H1 (cell line): Measurements from ENCODE around the gene CES3. TPM values are rescaled to one million over a fixed set of nuclear protein-coding genes. Genes with fewer than 3 reads are reported as not detected.

Source experiments
- CTCF ChIA-PET: fragments of 300-600 bp; sonication (Branson Sonifier 250); formaldehyde crosslinking; loops from one replicate; lab custom pipeline; 2021; ENCODE audit not compliant: partially characterized antibody; lab: Charles Lee
- POLR2A ChIA-PET: fragments of 300-600 bp; sonication (Branson Sonifier 250); formaldehyde crosslinking; loops from one replicate; lab custom pipeline; 2021; ENCODE audit warnings: inconsistent platforms; ENCODE audit not compliant: partially characterized antibody; lab: Charles Lee
- DNase-seq, 2 experiments: peaks; one replicate each; pipeline versions ENCODE4 v3.0.0 to v3.0.0-alpha.2; 2010 to 2022; ENCODE audit warnings: low spot score in 2 of 2, low read depth in 1 of 2, mixed read lengths in 1 of 2
- FAIRE-seq: peaks from 2 replicates; lab custom pipeline; 2011; peaks lifted over from hg19 to GRCh38; lab: Jason Lieb, UNC
- H2AFZ ChIP-seq: 2 replicates; pipeline ENCODE4 v1.8.1; 2012; ENCODE audit warnings: low read length, inconsistent platforms
- H2AK5ac ChIP-seq: 2 replicates; pipeline ENCODE4 v1.6.1; 2013; ENCODE audit warnings: low read depth, low read length
- H2BK120ac ChIP-seq: replicated peaks from 2 replicates; pipeline ENCODE3; 2013; ENCODE audit warnings: low read depth, low read length, inconsistent platforms
- H2BK12ac ChIP-seq: 2 replicates; pipeline ENCODE4 v1.6.1; 2013; ENCODE audit warnings: low read depth, low read length
- H2BK15ac ChIP-seq: 2 replicates; pipeline ENCODE4 v1.6.1; 2013; ENCODE audit warnings: low read length
- H2BK20ac ChIP-seq: 2 replicates; pipeline ENCODE4 v1.6.1; 2013; ENCODE audit warnings: low read length
- H2BK5ac ChIP-seq: 2 replicates; pipeline ENCODE4 v1.6.1; 2013; ENCODE audit warnings: low read depth, low read length
- H3K14ac ChIP-seq: 2 replicates; pipeline ENCODE4 v1.6.1; 2013; ENCODE audit warnings: inconsistent platforms; ENCODE audit not compliant: insufficient read length
- H3K18ac ChIP-seq: 2 replicates; pipeline ENCODE4 v1.6.1; 2013; ENCODE audit warnings: low read length; ENCODE audit errors: extremely low read depth
- H3K23ac ChIP-seq: 2 replicates; pipeline ENCODE4 v1.6.1; 2013; ENCODE audit warnings: inconsistent platforms; ENCODE audit not compliant: insufficient read length
- H3K23me2 ChIP-seq: 2 replicates; pipeline ENCODE4 v1.6.1; 2013; ENCODE audit warnings: low read depth, low read length
- H3K27ac ChIP-seq: 2 replicates; pipeline ENCODE4 v1.6.1; 2011; ENCODE audit warnings: low read depth, low read length, inconsistent platforms
- H3K27me3 ChIP-seq, 4 experiments: replicated peaks in 1 of 4; 1 replicate in 1 of 4; 2 replicates in 3 of 4; pipeline versions ENCODE4 v1.6.1 to v1.8.1; 2011 to 2013; ENCODE audit warnings: low read length in 3 of 4, mild to moderate bottlenecking in 3 of 4, inconsistent platforms in 2 of 4, mixed read lengths in 2 of 4, moderate library complexity in 1 of 4; ENCODE audit not compliant: control insufficient read depth in 3 of 4, insufficient read depth in 3 of 4; ENCODE audit errors: extremely low read depth in 1 of 4
- H3K36me3 ChIP-seq, 4 experiments: 2 replicates each; pipeline versions ENCODE4 v1.6.1 to v1.8.1; 2011 to 2013; ENCODE audit warnings: mild to moderate bottlenecking in 4 of 4, low read length in 3 of 4, moderate library complexity in 2 of 4, control low read depth in 1 of 4, inconsistent platforms in 1 of 4; ENCODE audit not compliant: insufficient read depth in 4 of 4, control insufficient read depth in 2 of 4
- H3K4ac ChIP-seq: replicated peaks from 2 replicates; pipeline ENCODE3; 2013; ENCODE audit warnings: low read length, low read depth, mixed read lengths, inconsistent platforms; ENCODE audit not compliant: insufficient read length
- H3K4me1 ChIP-seq, 4 experiments: replicated peaks in 1 of 4; 1 replicate in 1 of 4; 2 replicates in 3 of 4; pipeline versions ENCODE4 v1.6.1 to v1.8.1; 2011 to 2013; ENCODE audit warnings: low read length in 3 of 4, inconsistent platforms in 2 of 4, mixed read lengths in 1 of 4; ENCODE audit not compliant: insufficient read depth in 4 of 4, control insufficient read depth in 3 of 4
- H3K4me2 ChIP-seq, 2 experiments: 2 replicates each; pipeline versions ENCODE4 v1.6.1 to v1.8.1; 2011 to 2013; ENCODE audit warnings: low read depth in 2 of 2, low read length in 2 of 2, control low read depth in 1 of 2, inconsistent platforms in 1 of 2, mild to moderate bottlenecking in 1 of 2; ENCODE audit not compliant: insufficient read depth in 1 of 2
- H3K4me3 ChIP-seq, 4 experiments: fragments of 200-600, 300-600 bp in 1 of 4; sonication (generic), shearing (Covaris generic), sonication (Bioruptor Twin) in 1 of 4; 2 replicates each; pipeline versions ENCODE4 v1.5.1 to v1.8.1; 2011 to 2016; ENCODE audit warnings: low read length in 4 of 4, low read depth in 3 of 4, control low read depth in 2 of 4, inconsistent platforms in 2 of 4, mild to moderate bottlenecking in 2 of 4, mixed read lengths in 1 of 4, moderate library complexity in 1 of 4; ENCODE audit not compliant: insufficient read depth in 2 of 4; ENCODE audit errors: extremely low read depth in 1 of 4
- H3K56ac ChIP-seq: replicated peaks from 2 replicates; pipeline ENCODE3; 2013; ENCODE audit warnings: low read depth, mild to moderate bottlenecking, mixed read lengths, low read length, inconsistent platforms; ENCODE audit not compliant: insufficient read length
- H3K79me1 ChIP-seq: 2 replicates; pipeline ENCODE4 v1.6.1; 2013; ENCODE audit warnings: low read depth, low read length, control low read depth
- H3K79me2 ChIP-seq, 2 experiments: 2 replicates each; pipeline versions ENCODE4 v1.6.1 to v1.8.1; 2012 to 2013; ENCODE audit warnings: low read length in 2 of 2, mild to moderate bottlenecking in 2 of 2, inconsistent platforms in 1 of 2; ENCODE audit not compliant: insufficient read depth in 2 of 2, control insufficient read depth in 1 of 2
- H3K9ac ChIP-seq, 4 experiments: replicated peaks in 1 of 4; 1 replicate in 1 of 4; 2 replicates in 3 of 4; pipeline versions ENCODE4 v1.6.1 to v1.8.1; 2011 to 2013; ENCODE audit warnings: low read depth in 3 of 4, low read length in 3 of 4, control low read depth in 2 of 4, mild to moderate bottlenecking in 2 of 4, moderate library complexity in 2 of 4, inconsistent platforms in 1 of 4; ENCODE audit errors: extremely low read depth in 1 of 4
- H3K9me3 ChIP-seq, 2 experiments: 2 replicates each; pipeline versions ENCODE4 v1.6.1 to v1.8.1; 2012 to 2013; ENCODE audit warnings: mild to moderate bottlenecking in 2 of 2, moderate library complexity in 2 of 2, control low read depth in 1 of 2, inconsistent platforms in 1 of 2, low read depth in 1 of 2, low read length in 1 of 2, mixed read lengths in 1 of 2; ENCODE audit not compliant: insufficient read depth in 2 of 2
- H4K20me1 ChIP-seq, 2 experiments: replicated peaks in 1 of 2; 2 replicates each; pipeline versions ENCODE3 to v1.8.1; 2011 to 2013; ENCODE audit warnings: inconsistent platforms in 2 of 2, low read length in 2 of 2, mild to moderate bottlenecking in 1 of 2; ENCODE audit not compliant: insufficient read depth in 2 of 2, control insufficient read depth in 1 of 2
- H4K5ac ChIP-seq: 2 replicates; pipeline ENCODE4 v1.6.1; 2013; ENCODE audit warnings: low read length, low read depth, mixed read lengths, inconsistent platforms; ENCODE audit not compliant: insufficient read length
- H4K8ac ChIP-seq: 2 replicates; pipeline ENCODE4 v1.8.0; 2013; ENCODE audit warnings: mild to moderate bottlenecking, moderate library complexity, low read length, inconsistent platforms; ENCODE audit not compliant: insufficient read depth; ENCODE audit errors: extremely low read depth
- H4K91ac ChIP-seq: replicated peaks from 2 replicates; pipeline ENCODE3; 2013; ENCODE audit warnings: low read length, mixed read lengths, inconsistent platforms; ENCODE audit not compliant: insufficient read length
- BCL11A ChIP-seq, 2 experiments: IDR thresholded peaks; one replicate each; pipeline ENCODE4 v1.6.1; 2011; ENCODE audit warnings: low read depth in 2 of 2, low read length in 2 of 2, mild to moderate bottlenecking in 2 of 2
- CEBPB ChIP-seq: IDR thresholded peaks from 2 replicates; pipeline ENCODE4 v1.6.1; 2012; ENCODE audit warnings: low read depth, low read length
- GTF2F1 ChIP-seq: IDR thresholded peaks from 2 replicates; pipeline ENCODE4 v1.6.1; 2012; ENCODE audit warnings: low read depth, low read length, improper control_type of control experiment, borderline replicate concordance
- KDM5A ChIP-seq: fragments of 200-600 bp; IDR thresholded peaks from 2 replicates; pipeline ENCODE4 v1.7.1; 2012; ENCODE audit warnings: mild to moderate bottlenecking, low read length, inconsistent platforms, mixed read lengths
- MAFK ChIP-seq: IDR thresholded peaks from 2 replicates; pipeline ENCODE4 v1.6.1; 2012; ENCODE audit warnings: low read depth, mild to moderate bottlenecking, improper control_type of control experiment, low read length
- RBBP5 ChIP-seq: IDR thresholded peaks from 2 replicates; pipeline ENCODE4 v1.7.1; 2012; ENCODE audit warnings: low read depth, mild to moderate bottlenecking, inconsistent platforms, low read length, moderate library complexity, borderline replicate concordance
- RXRA ChIP-seq: IDR thresholded peaks from 2 replicates; pipeline ENCODE4 v1.6.1; 2011; ENCODE audit warnings: low read depth, mild to moderate bottlenecking, low read length, moderate library complexity; ENCODE audit not compliant: insufficient read depth
- SRF ChIP-seq: IDR thresholded peaks from 2 replicates; pipeline ENCODE4 v1.6.1; 2011; ENCODE audit warnings: mild to moderate bottlenecking, low read depth, low read length, moderate library complexity
- TAF7 ChIP-seq: optimal IDR thresholded peaks from 2 replicates; pipeline ENCODE3; 2011; ENCODE audit warnings: low read depth, mild to moderate bottlenecking, inconsistent platforms, low read length, moderate library complexity, borderline replicate concordance
- USF2 ChIP-seq: IDR thresholded peaks from 2 replicates; pipeline ENCODE4 v1.6.1; 2011; ENCODE audit warnings: low read length, improper control_type of control experiment
- WGBS, 2 experiments: shearing (Covaris generic) in 1 of 2; methylation state at CpG; one replicate each; pipeline versions ENCODE4 v1.1.6 to v1.1.7; 2013 to 2015; ENCODE audit warnings: low lambda C conversion rate in 2 of 2, mixed read lengths in 2 of 2, inconsistent platforms in 1 of 2, low coverage in 1 of 2, missing lambda C conversion rate in 1 of 2; ENCODE audit not compliant: insufficient replicate concordance in 2 of 2, insufficient coverage in 1 of 2, insufficient read length in 1 of 2; ENCODE audit errors: extremely low coverage in 1 of 2, missing lambda C conversion rate in 1 of 2; 5-methylcytosine and 5-hydroxymethylcytosine counted together
- polyA plus RNA-seq, 7 experiments: library from polyadenylated mRNA; depleted of rRNA in 3 of 7; stranded (reverse) in 5 of 7; unstranded in 2 of 7; fragments of >200 nt in 5 of 7; fragments of 200-250 nt in 2 of 7; gene quantifications; 1 replicate in 5 of 7; 2 replicates in 1 of 7; 4 replicates in 1 of 7; pipeline versions ENCODE4 v1.2.1 to v1.2.3, GENCODE V29; 2011 to 2013; ENCODE audit warnings: missing spikeins in 2 of 7, mixed read lengths in 2 of 7
- total RNA-seq: library from RNA; stranded (reverse); fragmentation: NEBNext Ultra II Directional; extraction: Animal tissue kit (Norgen Biotek cat#: 25700); gene quantifications from 2 replicates; pipeline ENCODE4 v1.2.1, GENCODE V29; 2021

Gene CES3
- total and polyA plus RNA-seq, 2 of the 8 experiments (the other 6 are each of a cell fraction or from before 2014, with no cell fraction given): 1.6 to 2.2 TPM

DNA sequence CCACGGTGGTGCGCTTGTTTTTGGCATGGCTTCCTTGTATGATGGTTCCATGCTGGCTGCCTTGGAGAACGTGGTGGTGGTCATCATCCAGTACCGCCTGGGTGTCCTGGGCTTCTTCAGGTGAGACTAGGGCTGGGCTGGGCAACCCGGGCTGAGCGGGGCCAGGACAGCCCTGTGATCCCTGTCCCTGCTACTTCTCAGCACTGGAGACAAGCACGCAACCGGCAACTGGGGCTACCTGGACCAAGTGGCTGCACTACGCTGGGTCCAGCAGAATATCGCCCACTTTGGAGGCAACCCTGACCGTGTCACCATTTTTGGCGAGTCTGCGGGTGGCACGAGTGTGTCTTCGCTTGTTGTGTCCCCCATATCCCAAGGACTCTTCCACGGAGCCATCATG, 20.8 kb upstream of the CES3 start:
- H3K18ac ChIP-seq: no peak overlapping the region
- H3K4me3 ChIP-seq: no peak overlapping the region
- no peak overlapping the region for H3K4me2 ChIP-seq
- H3K27ac ChIP-seq: no peak overlapping the region
- POLR2A ChIA-PET: no interaction called here
- H4K8ac ChIP-seq: no peak overlapping the region
- H3K56ac ChIP-seq: no peak overlapping the region
- H2AFZ ChIP-seq: no peak overlapping the region
- no peaks in the 10 kb centered on the region for H3K9me3 ChIP-seq
- no peak overlapping the region for H3K23ac ChIP-seq
- 84% methylated on average over 15 of the region's 16 CpGs; no CpG with 5 or more reads in 1 of the 2 experiments for WGBS, 2 experiments
- peaks cover 5 to 18% (median 15%) of the 10 kb centered on the region in 4 experiments; a peak in 7 of 8 replicates for H3K36me3 ChIP-seq
- no peak overlapping the region for H2BK15ac ChIP-seq
- H2BK12ac ChIP-seq: no peak overlapping the region
- H3K9ac ChIP-seq: no peak overlapping the region
- CTCF ChIA-PET: interaction anchor here (1.0 to 1.4 kb wide), 2 partner anchors 12 to 14 kb away, joined by 3 read pairs; no protein-coding TSS in a partner anchor
- no peak overlapping the region for H2AK5ac ChIP-seq
- peaks cover 0 to 6% (median 4%) of the 10 kb centered on the region in 4 experiments; a peak in 4 of 7 replicates for H3K27me3 ChIP-seq
- peaks cover 2% of the 10 kb centered on the region; the same call in 1 of the 2 replicates for H3K79me1 ChIP-seq
- H2BK5ac ChIP-seq: no peak overlapping the region
- peaks cover 0 to 10% of the 10 kb centered on the region in 2 experiments for H4K20me1 ChIP-seq
- H2BK120ac ChIP-seq: no peak overlapping the region
- no peak for DNase-seq
- H4K5ac ChIP-seq: no peak overlapping the region
- H3K14ac ChIP-seq: no peak overlapping the region
- FAIRE-seq: no peak
- no peak overlapping the region for H4K91ac ChIP-seq
- no peak overlapping the region for H2BK20ac ChIP-seq
- H3K4me1 ChIP-seq: peaks cover 0 to 3% (median 2%) of the 10 kb centered on the region in 4 experiments; a peak in 4 of 7 replicates
- peaks cover 2% of the 10 kb centered on the region; the same call in 1 of the 2 replicates for H3K23me2 ChIP-seq
- no peak for TF ChIP-seq RXRA
- TF ChIP-seq KDM5A: no peak
- TF ChIP-seq TAF7: no peak
- no peak for TF ChIP-seq USF2
- no peak for TF ChIP-seq CEBPB
- no peak for TF ChIP-seq RBBP5
- no peak for TF ChIP-seq SRF
- no peak for TF ChIP-seq MAFK
- TF ChIP-seq GTF2F1: no peak
- TF ChIP-seq BCL11A (IDR thresholded peaks at IDR 0.05; ENCODE audit: low read depth in 2 of 2, low read length in 2 of 2): no peak
- H3K79me2 ChIP-seq: no peaks in the 10 kb centered on the region
- H3K4ac ChIP-seq: no peak overlapping the region
